ENCODE results near the gene PLEKHM2.

Gene PLEKHM2

GRCh38 chr1:15757016-15757543 is 73.0 kb downstream of the PLEKHM2 start:
- no peak for TF ChIP-seq CTCF (IDR thresholded peaks at IDR 0.05)

DNA sequence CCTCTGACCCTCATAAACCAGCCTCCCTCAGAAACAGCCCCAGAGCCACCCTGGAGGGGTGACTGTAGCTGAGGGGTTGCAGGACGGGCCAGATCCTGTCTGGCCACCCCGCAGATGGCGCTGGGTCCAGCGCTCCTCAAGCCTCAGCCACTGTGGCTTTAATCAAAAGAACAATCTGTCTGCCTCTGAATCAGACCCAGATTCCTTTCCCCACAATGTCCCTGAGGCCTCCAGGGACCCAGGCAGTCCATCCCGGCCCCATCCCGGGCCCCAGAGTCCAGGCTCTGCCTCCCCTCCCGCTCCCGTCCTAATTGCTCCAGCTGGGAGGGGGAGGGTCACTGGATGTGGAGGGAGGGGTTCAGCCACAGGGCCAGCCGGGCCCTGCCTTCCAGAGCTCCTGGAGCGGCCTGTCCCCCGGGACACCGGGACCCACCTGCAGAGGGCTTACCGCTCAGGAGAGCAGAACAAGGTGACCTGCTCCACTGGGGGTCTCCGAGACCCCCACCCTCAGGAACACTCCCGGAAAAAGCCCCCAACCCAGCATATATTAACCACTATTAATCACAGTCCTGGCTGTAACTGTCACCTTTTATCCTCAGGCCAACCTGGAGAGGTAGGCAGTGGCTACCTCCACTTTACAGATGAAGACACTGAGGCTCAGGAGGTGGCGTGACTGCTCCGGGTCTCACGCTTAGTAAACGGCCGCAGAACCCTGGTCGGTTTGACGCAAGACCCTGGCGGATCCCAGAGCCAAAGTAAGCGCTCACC is 73.6 kb downstream of the PLEKHM2 start:
- no peak for TF ChIP-seq CTCF (IDR thresholded peaks at IDR 0.05)

- no peak for TF ChIP-seq CTCF (IDR thresholded peaks at IDR 0.05)
Observed at GRCh38 chr1:15758343-15758931, 74.3 kb downstream of the PLEKHM2 start, which contains the start of gene FBLIM1. Gene FBLIM1 (plus strand): TSS chr1:15758795. CDS start chr1:15764984, 6,189 bp downstream.

DNA sequence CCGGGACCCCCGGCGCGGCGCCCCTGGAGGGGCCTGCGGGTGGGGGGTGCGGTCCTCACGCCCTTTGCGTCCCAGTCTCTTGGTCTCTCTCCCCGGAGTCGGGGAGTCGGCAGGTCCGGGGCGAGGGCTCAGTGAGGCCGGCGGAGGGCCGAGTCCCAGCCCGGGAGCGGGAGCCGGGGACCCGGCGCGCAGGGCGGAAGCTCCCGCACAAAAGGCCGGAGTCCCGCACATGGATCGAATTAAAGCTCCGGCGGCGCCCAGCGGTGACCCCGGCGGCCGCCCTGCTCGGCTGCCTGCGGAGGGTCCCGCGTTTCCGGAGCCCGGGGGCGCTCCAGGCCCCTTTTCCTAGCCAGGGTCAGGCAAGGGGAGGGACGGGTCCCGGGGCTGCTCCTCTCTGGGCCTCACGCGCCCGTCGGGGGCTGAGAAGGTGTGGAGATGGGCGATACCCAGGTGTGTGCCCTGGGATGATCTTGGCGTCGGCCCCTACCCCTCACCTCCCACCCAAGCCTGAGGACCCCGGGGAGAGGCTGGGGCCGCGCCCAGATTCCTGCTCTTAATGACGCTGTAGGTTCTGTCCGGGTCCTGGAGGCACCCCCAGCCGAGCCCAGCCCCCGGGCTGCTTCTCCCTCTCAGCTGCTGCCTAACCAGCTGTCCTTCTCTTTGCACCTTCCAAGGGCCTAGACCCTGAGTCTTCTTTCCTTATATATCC is 75.0 kb downstream of the PLEKHM2 start:
- no peak for TF ChIP-seq CTCF (IDR thresholded peaks at IDR 0.05)

DNA sequence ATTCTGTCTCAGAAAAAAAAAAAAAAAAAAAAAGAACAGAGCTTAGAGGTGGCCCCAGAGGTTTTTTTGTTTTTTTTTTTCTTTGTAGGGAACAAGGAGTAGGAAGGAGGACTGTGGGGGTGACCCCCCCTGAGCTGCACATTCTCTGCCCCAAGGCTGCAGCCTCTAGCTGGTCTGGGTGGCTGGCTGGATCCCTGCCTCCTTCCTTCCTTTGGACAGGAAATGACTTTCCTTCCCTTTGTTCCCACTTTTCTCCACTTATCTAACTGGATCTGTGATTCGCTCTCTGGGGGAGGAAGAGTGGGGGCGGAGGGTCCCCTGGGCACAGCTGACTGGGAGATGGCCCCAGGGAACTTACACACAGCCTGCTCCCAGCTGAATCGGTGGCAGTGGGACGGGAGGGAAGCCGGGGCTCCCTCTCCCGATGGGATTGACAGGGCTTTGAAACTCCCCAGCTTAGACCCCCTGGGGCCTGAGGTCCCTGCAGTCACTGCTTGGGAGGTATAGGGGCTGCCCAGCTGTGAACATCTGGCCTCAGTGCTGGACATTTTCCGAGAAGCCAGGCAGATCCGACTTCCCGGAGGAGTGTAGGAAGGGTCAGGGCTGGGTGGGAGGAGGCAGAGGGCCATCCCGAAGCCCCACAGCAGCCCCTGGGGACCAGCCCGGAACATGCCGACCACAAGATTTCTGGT is 76.5 kb downstream of the PLEKHM2 start:
- no peak for TF ChIP-seq CTCF (IDR thresholded peaks at IDR 0.05)

DNA sequence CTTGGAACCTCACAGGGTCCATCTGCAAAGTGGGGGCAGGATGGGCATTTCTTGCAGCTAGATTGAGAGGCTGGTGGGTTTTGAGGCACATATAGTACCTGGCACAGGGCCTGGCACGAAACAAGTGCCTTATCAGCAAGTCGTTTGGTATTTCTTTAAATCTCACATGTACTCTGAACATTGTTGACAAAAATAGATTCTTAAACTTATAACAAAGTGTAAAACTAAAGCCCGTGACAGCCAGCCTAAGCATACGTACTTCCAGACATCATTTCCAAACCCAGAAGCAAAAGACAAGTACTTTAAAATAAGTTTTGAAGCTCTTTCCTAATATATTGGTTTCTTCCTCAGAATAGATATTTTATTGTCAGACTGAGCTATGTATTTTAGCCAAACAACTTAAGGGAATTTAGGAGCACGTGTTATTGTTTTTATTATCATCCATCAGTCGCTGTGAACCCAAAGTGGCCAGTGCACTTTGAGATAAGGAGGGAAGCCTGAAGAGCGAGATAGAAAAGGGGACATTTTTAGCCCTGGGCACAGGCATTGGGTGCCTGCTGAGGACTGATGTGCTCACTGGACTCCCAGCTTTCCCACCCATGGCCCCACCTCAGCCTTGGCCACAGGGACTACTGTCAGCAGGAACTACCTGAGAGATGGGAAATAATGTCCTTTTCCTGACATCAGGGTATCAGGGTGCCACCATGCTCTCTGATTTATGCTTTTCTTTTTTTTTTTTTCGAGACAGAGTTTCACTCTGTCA is 77.4 kb downstream of the PLEKHM2 start:
- TF ChIP-seq CTCF (IDR thresholded peaks at IDR 0.05) = no peak

Measured in LNCAP (cell line).